PC-3 (cell line): ENCODE data around the gene MAS1. TPM values are rescaled to one million over a fixed set of nuclear protein-coding genes. Genes with fewer than 3 reads are reported as not detected.

Source experiments
- ATAC-seq: fragments of 200-7000 bp; cut with Tn5 transposase; 2 replicates; pipeline ENCODE4 v1.9.1; 2020; ENCODE audit warnings: mild to moderate bottlenecking, moderate library complexity
- BruUV-seq: library from RNA; stranded (reverse); fragments of 400-500 nt; replicated peaks from 2 replicates; lab custom pipeline; 2021; lab: Mats Ljungman, UMichigan
- CTCF ChIA-PET: fragments of 300-600 bp; sonication (Branson Sonifier 250); formaldehyde crosslinking; loops from one replicate; lab custom pipeline; 2022; ENCODE audit warnings: antibody characterized with exemption; lab: Charles Lee
- POLR2A ChIA-PET: fragments of 300-600 bp; sonication (Branson Sonifier 250); formaldehyde crosslinking; loops from one replicate; lab custom pipeline; 2022; ENCODE audit warnings: antibody characterized with exemption; ENCODE audit not compliant: unreplicated experiment; lab: Charles Lee
- DNase-seq: peaks from one replicate; pipeline ENCODE4 v3.0.0-alpha.2; 2015
- H2AFZ ChIP-seq: fragments of 300-600 bp; sonication (generic); 2 replicates; pipeline ENCODE4 v1.6.0; 2016; ENCODE audit warnings: antibody characterized with exemption, low read length
- H3F3A ChIP-seq: fragments of 300-600 bp; sonication (generic); one replicate; pipeline ENCODE4 v1.6.0; 2017; ENCODE audit warnings: antibody characterized with exemption, low read length, control low read depth, mild to moderate bottlenecking; ENCODE audit not compliant: unreplicated experiment
- H3K27ac ChIP-seq: fragments of 300-600 bp; sonication (generic); 2 replicates; pipeline ENCODE4 v1.5.1; 2016; ENCODE audit warnings: mild to moderate bottlenecking, low read length
- H3K27me3 ChIP-seq: fragments of 300-600 bp; sonication (generic); 2 replicates; pipeline ENCODE4 v1.6.1; 2016; ENCODE audit warnings: low read length, mixed read lengths
- H3K36me3 ChIP-seq: fragments of 300-600 bp; sonication (generic); 2 replicates; pipeline ENCODE4 v1.6.1; 2016; ENCODE audit warnings: low read depth, mixed run types, low read length, mixed read lengths
- H3K4me1 ChIP-seq: fragments of 300-600 bp; sonication (generic); 2 replicates; pipeline ENCODE4 v1.5.1; 2016; ENCODE audit warnings: low read length; ENCODE audit not compliant: insufficient read depth
- H3K4me2 ChIP-seq: fragments of 300-600 bp; sonication (generic); 2 replicates; pipeline ENCODE4 v1.6.0; 2016; ENCODE audit warnings: low read length
- H3K4me3 ChIP-seq: fragments of 300-600 bp; sonication (generic); 2 replicates; pipeline ENCODE4 v1.5.1; 2016; ENCODE audit warnings: mild to moderate bottlenecking, low read length, mixed read lengths
- H3K79me2 ChIP-seq: fragments of 300-600 bp; sonication (generic); 2 replicates; pipeline ENCODE4 v1.6.1; 2017; ENCODE audit warnings: low read length, mixed read lengths
- H3K9ac ChIP-seq: fragments of 300-600 bp; sonication (generic); 2 replicates; pipeline ENCODE4 v1.6.0; 2016; ENCODE audit warnings: mild to moderate bottlenecking, low read length
- H3K9me2 ChIP-seq: fragments of 300-600 bp; sonication (generic); replicated peaks from 2 replicates; pipeline ENCODE4 v1.6.1; 2016; ENCODE audit warnings: mixed run types, low read length, mixed read lengths
- H3K9me3 ChIP-seq: fragments of 300-600 bp; sonication (generic); 2 replicates; pipeline ENCODE4 v1.6.1; 2016; ENCODE audit warnings: low read length, mixed read lengths
- H4K20me1 ChIP-seq: fragments of 300-600 bp; sonication (generic); 2 replicates; pipeline ENCODE4 v1.6.1; 2016; ENCODE audit warnings: low read length, mixed read lengths
- CTCF ChIP-seq: fragments of 300-600 bp; sonication (generic); conservative IDR thresholded peaks from 2 replicates; pipeline ENCODE4 v1.5.1; 2017; ENCODE audit warnings: antibody characterized with exemption, low read depth, mild to moderate bottlenecking, low read length
- EZH2 ChIP-seq: fragments of 300-600 bp; sonication (generic); IDR thresholded peaks from one replicate; pipeline ENCODE4 v1.6.1; 2017; ENCODE audit warnings: antibody characterized with exemption, mild to moderate bottlenecking, low read length; ENCODE audit not compliant: unreplicated experiment
- EZH2phosphoT487 ChIP-seq: fragments of 300-600 bp; sonication (generic); IDR thresholded peaks from 2 replicates; pipeline ENCODE4 v1.6.1; 2018; ENCODE audit warnings: mild to moderate bottlenecking, antibody characterized with exemption, low read length, borderline replicate concordance
- intact Hi-C: fragments of 100-400 bp; cut with micrococcal nuclease; formaldehyde crosslinking; loops from 2 replicates; pipeline ENCODE4 v1.9.0; 2023
- total RNA-seq: library from RNA; depleted of rRNA; stranded (reverse); fragments of >200 nt; gene quantifications from 2 replicates; pipeline ENCODE4 v1.2.3, GENCODE V29; 2014

Gene MAS1
- total RNA-seq, 1 experiment from 2014 or later: not detected

GRCh38 chr6:159892053-159892452 is 1.3 kb downstream of the MAS1 start:
- Histone ChIP-seq H4K20me1 (no peaks in the 10 kb centered on the region), H3K9ac (no peak overlapping the region), H3K27ac (no peak overlapping the region), H3F3A (no peaks in the 10 kb centered on the region), H3K4me3 (no peak overlapping the region), H3K27me3 (peaks cover 33% of the 10 kb centered on the region), H3K79me2 (no peaks in the 10 kb centered on the region), H3K4me2 (no peak overlapping the region), H3K36me3 (no peaks in the 10 kb centered on the region), H3K4me1 (no peaks in the 10 kb centered on the region), H3K9me3 (no peaks in the 10 kb centered on the region), H3K9me2 (no peaks in the 10 kb centered on the region), H2AFZ (no peak overlapping the region)
- BruUV-seq: no TSS peak
- CTCF ChIA-PET: no interaction called here
- intact Hi-C loops: no loop called here
- POLR2A ChIA-PET: no interaction called here
- ATAC-seq: no peak
- no peak for TF ChIP-seq CTCF
- no peak for TF ChIP-seq EZH2
- TF ChIP-seq EZH2phosphoT487: no peak
- DNase-seq: no peak

DNA sequence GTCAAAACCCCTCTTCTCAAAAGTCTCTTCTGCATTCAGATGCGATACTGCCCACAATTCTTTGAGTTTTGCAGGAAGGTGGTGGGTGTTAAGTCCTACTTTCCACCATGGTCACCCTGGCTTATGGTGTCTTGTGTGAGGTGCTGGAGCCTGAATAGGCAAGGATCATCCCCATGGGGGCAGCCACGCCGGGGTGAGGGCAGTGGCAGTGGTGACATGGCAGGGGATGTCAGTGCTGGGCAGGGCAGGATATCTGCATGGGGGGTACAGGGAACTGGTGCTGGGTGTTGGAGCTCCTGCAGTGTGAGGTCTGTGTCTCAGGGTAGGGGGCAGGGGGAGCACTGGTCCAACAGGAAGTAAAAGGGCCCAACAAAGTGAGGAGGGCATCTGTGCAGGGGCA is 2.3 kb downstream of the MAS1 start:
- Histone ChIP-seq H3K9me2 (no peaks in the 10 kb centered on the region), H3K9me3 (no peaks in the 10 kb centered on the region), H3K27ac (no peak overlapping the region), H2AFZ (no peak overlapping the region), H3K36me3 (no peaks in the 10 kb centered on the region), H3K4me3 (no peak overlapping the region), H4K20me1 (no peaks in the 10 kb centered on the region), H3K27me3 (peaks cover 29% of the 10 kb centered on the region), H3F3A (no peaks in the 10 kb centered on the region), H3K9ac (no peak overlapping the region), H3K4me2 (no peak overlapping the region), H3K79me2 (no peaks in the 10 kb centered on the region), H3K4me1 (no peaks in the 10 kb centered on the region)
- POLR2A ChIA-PET: no interaction called here
- ATAC-seq: no peak
- CTCF ChIA-PET: no interaction called here
- no TSS peak for BruUV-seq
- DNase-seq: no peak
- intact Hi-C loops: no loop called here
- TF ChIP-seq CTCF: no peak
- no peak for TF ChIP-seq EZH2
- TF ChIP-seq EZH2phosphoT487: no peak

DNA sequence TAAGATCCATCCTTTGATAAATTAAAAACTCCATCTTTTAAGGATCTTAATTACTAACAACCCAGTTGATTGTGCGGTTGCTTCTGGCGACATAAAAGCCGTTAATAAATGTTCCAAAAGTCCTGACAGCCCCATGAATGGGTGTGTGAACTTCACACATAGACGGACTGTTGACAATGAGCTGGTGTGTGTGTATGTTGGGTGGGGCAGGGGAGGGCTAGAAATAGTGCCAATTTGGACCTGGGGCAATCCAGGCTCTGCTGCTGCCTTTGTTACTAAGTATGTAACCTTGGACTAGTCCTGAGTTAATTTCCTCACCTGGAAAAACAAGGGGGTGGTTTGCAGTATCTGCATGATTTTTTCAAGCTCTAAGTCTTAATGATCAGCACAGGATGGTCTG is 4.2 kb downstream of the MAS1 start:
- DNase-seq (no peak), ATAC-seq (no peak)
- Histone ChIP-seq H2AFZ (no peak overlapping the region), H3K9me2 (no peaks in the 10 kb centered on the region), H3K4me1 (peaks cover 12% of the 10 kb centered on the region), H3K27ac (no peak overlapping the region), H3K4me2 (no peak overlapping the region), H3K9me3 (no peaks in the 10 kb centered on the region), H3K36me3 (no peaks in the 10 kb centered on the region), H3F3A (no peaks in the 10 kb centered on the region), H3K9ac (no peak overlapping the region), H3K27me3 (peaks cover 11% of the 10 kb centered on the region), H3K79me2 (no peaks in the 10 kb centered on the region), H3K4me3 (no peak overlapping the region), H4K20me1 (no peaks in the 10 kb centered on the region)
- ChIA-PET CTCF (no interaction called here), POLR2A (no interaction called here)
- TF ChIP-seq CTCF (no peak), EZH2phosphoT487 (no peak), EZH2 (no peak)
- no TSS peak for BruUV-seq
- intact Hi-C loops: no loop called here
